Measurements from ENCODE around the gene MOSPD3.

The MOSPD3 gene

GRCh38 chr7:100590077-100590737 is 22.1 kb upstream of the MOSPD3 start:
- DNase-seq (ENCODE audit: low read depth, low spot score): no peak

- no peak for DNase-seq (ENCODE audit: low read depth, low spot score)
These were observed 20.7 kb upstream of the MOSPD3 start for GRCh38 chr7:100591596-100591995.

GRCh38 chr7:100595188-100595587 is 17.2 kb upstream of the MOSPD3 start:
- DNase-seq (ENCODE audit: low read depth, low spot score): no peak

- DNase-seq (ENCODE audit: low read depth, low spot score): no peak
These were observed 13.9 kb upstream of the MOSPD3 start for GRCh38 chr7:100598425-100598824.

GRCh38 chr7:100599911-100600729 is 12.2 kb upstream of the MOSPD3 start:
- no peak for DNase-seq (ENCODE audit: low read depth, low spot score)

- DNase-seq (ENCODE audit: low read depth, low spot score): no peak
These were observed 11.7 kb upstream of the MOSPD3 start for GRCh38 chr7:100600730-100601038.

- no peak for DNase-seq (ENCODE audit: low read depth, low spot score)
These were observed 9.2 kb upstream of the MOSPD3 start for GRCh38 chr7:100602889-100603725.

GRCh38 chr7:100603726-100604027 is 8.7 kb upstream of the MOSPD3 start:
- no peak for DNase-seq (ENCODE audit: low read depth, low spot score)

GRCh38 chr7:100604028-100604975 is 8.0 kb upstream of the MOSPD3 start:
- peak; percentile 44 for DNase-seq (ENCODE audit: low read depth, low spot score)

GRCh38 chr7:100604976-100605911 is 7.1 kb upstream of the MOSPD3 start:
- DNase-seq (ENCODE audit: low read depth, low spot score): no peak

- DNase-seq (ENCODE audit: low read depth, low spot score): no peak
These were observed 6.0 kb upstream of the MOSPD3 start for GRCh38 chr7:100606313-100606712.

GRCh38 chr7:100607111-100607510 is 5.2 kb upstream of the MOSPD3 start:
- DNase-seq (ENCODE audit: low read depth, low spot score): no peak

- DNase-seq (ENCODE audit: low read depth, low spot score): no peak
These were observed 2.4 kb upstream of the MOSPD3 start for GRCh38 chr7:100609958-100610357.

GRCh38 chr7:100612730-100613390 is 520 bp downstream of the MOSPD3 start:
- no peak for DNase-seq (ENCODE audit: low read depth, low spot score)

- DNase-seq (ENCODE audit: low read depth, low spot score): no peak
These were observed 1.3 kb downstream of the MOSPD3 start for GRCh38 chr7:100613412-100614175.

- DNase-seq (ENCODE audit: low read depth, low spot score): no peak
These were observed 2.0 kb downstream of the MOSPD3 start for GRCh38 chr7:100614308-100614861.

GRCh38 chr7:100620239-100620638 is 7.9 kb downstream of the MOSPD3 start:
- DNase-seq (ENCODE audit: low read depth, low spot score): no peak

GRCh38 chr7:100620804-100621203 is 8.5 kb downstream of the MOSPD3 start:
- DNase-seq (ENCODE audit: low read depth, low spot score): no peak

GRCh38 chr7:100621554-100621953 is 9.2 kb downstream of the MOSPD3 start:
- DNase-seq (ENCODE audit: low read depth, low spot score): no peak

All from activated CD4-positive, CD25-positive, alpha-beta regulatory T cell treated with anti-CD3 and anti-CD28 coated beads, Interleukin-2, amount 50 U/mL, for 16 hours (primary cell).